Loucy (cell line): ENCODE results near the gene RAI1.

ENCODE experiments used
- H2AFZ ChIP-seq: fragments of 200-600 bp; sonication (generic); 2 replicates; pipeline ENCODE4 v1.6.0; 2016; ENCODE audit warnings: antibody characterized with exemption, mild to moderate bottlenecking, low read length, moderate library complexity
- H3F3A ChIP-seq: fragments of 200-600 bp; 2 replicates; pipeline ENCODE4 v1.6.0; 2016; ENCODE audit warnings: antibody characterized with exemption, low read depth, mild to moderate bottlenecking
- H3K27me3 ChIP-seq: fragments of 200-600 bp; sonication (generic); 2 replicates; pipeline ENCODE4 v1.6.1; 2014; ENCODE audit warnings: low read length, mild to moderate bottlenecking; ENCODE audit not compliant: insufficient read depth, poor library complexity, severe bottlenecking
- H3K36me3 ChIP-seq: fragments of 200-600 bp; sonication (generic); 2 replicates; pipeline ENCODE4 v1.6.1; 2016; ENCODE audit warnings: low read length; ENCODE audit not compliant: insufficient read depth
- H3K4me1 ChIP-seq: fragments of 200-600 bp; sonication (generic); 2 replicates; pipeline ENCODE4 v1.5.1; 2014; ENCODE audit warnings: low read length, mild to moderate bottlenecking; ENCODE audit not compliant: insufficient read depth, poor library complexity, severe bottlenecking
- H3K4me2 ChIP-seq: fragments of 200-600 bp; sonication (generic); 2 replicates; pipeline ENCODE4 v1.6.0; 2014; ENCODE audit warnings: antibody characterized with exemption, low read length, low read depth, mild to moderate bottlenecking; ENCODE audit not compliant: poor library complexity, severe bottlenecking
- H3K4me3 ChIP-seq: fragments of 200-600 bp; sonication (generic); 2 replicates; pipeline ENCODE4 v1.5.1; 2014; ENCODE audit warnings: low read length, mild to moderate bottlenecking, mixed read lengths; ENCODE audit not compliant: poor library complexity, severe bottlenecking
- H3K79me2 ChIP-seq: fragments of 200-600 bp; sonication (generic); 2 replicates; pipeline ENCODE4 v1.6.1; 2014; ENCODE audit warnings: low read length; ENCODE audit not compliant: insufficient read depth
- H3K9ac ChIP-seq: fragments of 200-600 bp; sonication (generic); 2 replicates; pipeline ENCODE4 v1.6.0; 2014; ENCODE audit warnings: mild to moderate bottlenecking, low read depth, low read length, moderate library complexity; ENCODE audit not compliant: poor library complexity, severe bottlenecking
- H3K9me2 ChIP-seq: fragments of 200-600 bp; sonication (generic); replicated peaks from 2 replicates; pipeline ENCODE4 v1.6.1; 2016; ENCODE audit warnings: low read depth, low read length, mixed read lengths
- H3K9me3 ChIP-seq: fragments of 200-600 bp; sonication (generic); 2 replicates; pipeline ENCODE4 v1.6.1; 2014; ENCODE audit warnings: mild to moderate bottlenecking, antibody characterized with exemption, low read length, low read depth; ENCODE audit not compliant: insufficient read depth
- H4K20me1 ChIP-seq: fragments of 200-600 bp; sonication (generic); 2 replicates; pipeline ENCODE4 v1.6.0; 2014; ENCODE audit warnings: antibody characterized with exemption, low read length, mild to moderate bottlenecking; ENCODE audit not compliant: insufficient read depth, poor library complexity, severe bottlenecking
- CTCF ChIP-seq: fragments of 200-600 bp; sonication (generic); conservative IDR thresholded peaks from 2 replicates; pipeline ENCODE4 v1.5.1; 2014; ENCODE audit warnings: mild to moderate bottlenecking, antibody characterized with exemption, low read length
- EZH2phosphoT487 ChIP-seq: fragments of 200-600 bp; IDR thresholded peaks from 2 replicates; pipeline ENCODE4 v1.6.1; 2018; ENCODE audit warnings: antibody characterized with exemption, mild to moderate bottlenecking, moderate library complexity, borderline replicate concordance

The RAI1 gene

GRCh38 chr17:17744116-17744515 lies 62.9 kb downstream of the RAI1 start:
- Histone ChIP-seq H3K9me3 (no peaks in the 10 kb centered on the region), H4K20me1 (peaks cover 59% of the 10 kb centered on the region), H3K9me2 (no peaks in the 10 kb centered on the region), H3K9ac (no peak overlapping the region), H2AFZ (no peak overlapping the region), H3K79me2 (peaks cover 94% of the 10 kb centered on the region), H3K27me3 (no peaks in the 10 kb centered on the region), H3K36me3 (no peaks in the 10 kb centered on the region; the same call in 1 of the 2 replicates), H3F3A (no peaks in the 10 kb centered on the region), H3K4me3 (no peak overlapping the region), H3K4me2 (no peak overlapping the region), H3K4me1 (peaks cover 6% of the 10 kb centered on the region)
- no peak for TF ChIP-seq CTCF
- TF ChIP-seq EZH2phosphoT487: no peak

DNA sequence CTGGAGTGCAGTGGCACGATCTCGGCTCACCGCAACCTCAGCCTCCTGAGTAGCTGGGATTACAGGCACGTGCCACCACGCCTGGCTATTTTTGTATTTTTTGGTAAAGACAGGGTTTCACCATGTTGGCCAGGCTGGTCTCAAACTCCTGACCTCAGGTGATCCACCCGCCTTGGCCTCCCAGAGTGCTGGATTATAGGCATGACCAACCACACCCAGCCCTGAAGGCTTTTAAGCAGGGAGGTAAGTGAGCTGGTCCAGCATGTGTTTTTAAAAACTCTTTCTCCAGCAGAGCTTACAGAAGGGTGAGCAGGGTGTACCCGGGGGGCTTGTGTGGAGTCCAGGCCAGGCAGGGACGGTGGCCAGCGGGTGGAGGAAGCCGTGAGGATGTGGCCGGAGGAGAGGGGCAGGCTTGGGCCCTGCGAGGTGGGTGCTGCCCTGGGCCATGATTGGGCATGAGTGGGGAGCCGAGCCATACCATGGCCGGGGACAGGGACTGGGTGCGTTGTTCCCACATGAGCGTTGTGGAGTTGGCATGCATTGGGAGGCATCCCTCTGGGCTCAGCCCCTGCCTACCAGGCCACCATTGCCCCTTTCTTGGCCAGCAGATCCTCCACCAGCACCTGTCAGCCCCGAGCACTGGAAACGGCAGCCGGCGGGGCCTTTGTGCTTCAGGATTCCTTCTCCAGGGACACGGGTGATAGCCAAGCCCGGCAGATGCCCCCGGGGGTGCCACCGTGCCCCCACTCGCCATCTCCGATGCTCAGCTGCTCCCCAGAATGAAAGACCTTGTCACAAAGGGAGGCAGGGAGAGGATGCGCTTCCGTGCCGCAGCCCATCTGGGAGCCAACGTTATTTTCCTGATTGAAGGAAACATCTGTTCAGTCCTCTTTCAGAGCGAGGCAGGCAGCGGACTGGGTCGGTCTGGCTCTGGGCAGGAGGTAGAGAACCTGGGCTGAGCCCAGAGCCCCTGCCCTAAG lies 64.5 kb downstream of the RAI1 start:
- Histone ChIP-seq H3K4me2 (no peak overlapping the region), H3K79me2 (peaks cover 94% of the 10 kb centered on the region), H3K9me3 (no peaks in the 10 kb centered on the region), H3K27me3 (no peaks in the 10 kb centered on the region), H4K20me1 (peaks cover 57% of the 10 kb centered on the region), H3K4me3 (no peak overlapping the region), H3K36me3 (no peaks in the 10 kb centered on the region; the same call in 1 of the 2 replicates), H3K4me1 (peaks cover 23% of the 10 kb centered on the region), H2AFZ (no peak overlapping the region), H3K9me2 (no peaks in the 10 kb centered on the region), H3F3A (no peaks in the 10 kb centered on the region), H3K9ac (no peak overlapping the region)
- TF ChIP-seq CTCF (no peak), EZH2phosphoT487 (no peak)

DNA sequence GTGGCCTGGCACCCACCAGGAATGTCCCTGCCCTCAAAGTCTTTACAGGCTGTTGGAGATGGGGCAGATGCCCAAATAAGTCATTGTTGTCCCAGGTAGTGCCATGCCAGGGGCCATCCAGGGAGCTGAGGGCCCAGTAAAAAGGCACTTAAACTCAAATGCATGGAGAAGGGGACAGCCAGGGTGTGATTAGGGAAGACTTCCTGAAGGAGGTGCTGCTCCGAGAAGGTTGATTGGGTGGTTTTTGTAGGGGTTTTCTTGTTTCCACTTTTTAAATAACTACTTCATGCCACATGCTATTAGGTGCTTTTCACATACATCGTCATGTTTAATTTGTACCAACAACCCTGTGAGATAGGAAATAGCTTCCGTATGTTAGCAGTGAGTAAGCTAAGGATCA lies 66.9 kb downstream of the RAI1 start:
- H3K9me2 ChIP-seq: no peaks in the 10 kb centered on the region
- peaks cover 42% of the 10 kb centered on the region for H3K4me1 ChIP-seq
- no peak overlapping the region for H2AFZ ChIP-seq
- H4K20me1 ChIP-seq: peaks cover 48% of the 10 kb centered on the region
- no peaks in the 10 kb centered on the region; the same call in 1 of the 2 replicates for H3K36me3 ChIP-seq
- H3F3A ChIP-seq: no peaks in the 10 kb centered on the region; the same call in 1 of the 2 replicates
- TF ChIP-seq CTCF (peak; percentile 28; the same call in 1 of the 2 replicates), EZH2phosphoT487 (no peak)
- H3K9ac ChIP-seq: no peak overlapping the region
- no peaks in the 10 kb centered on the region for H3K27me3 ChIP-seq
- no peak overlapping the region for H3K4me3 ChIP-seq
- no peak overlapping the region for H3K4me2 ChIP-seq
- peaks cover 86% of the 10 kb centered on the region for H3K79me2 ChIP-seq
- no peaks in the 10 kb centered on the region for H3K9me3 ChIP-seq
